ENCODE measurements around the gene EHBP1L1. TPM values are rescaled to one million over a fixed set of nuclear protein-coding genes. Genes with fewer than 3 reads are reported as not detected.
A peak's percentile ranks its signal among the peaks of the same experiment; 100 is the strongest.

EHBP1L1 gene
- total and polyA plus RNA-seq, 4 donors, result 1.1 to 120 (median 10.0) TPM

- TF ChIP-seq RAD21 (IDR thresholded peaks at IDR 0.05), result peak in 1 of 2 donors; percentile 12
- TF ChIP-seq FOXA2 (IDR thresholded peaks at IDR 0.05), result no peak
- TF ChIP-seq GABPA (IDR thresholded peaks at IDR 0.05 in 1 of 2, conservative IDR thresholded peaks at IDR 0.05 in 1 of 2), result no peak
- no peak for TF ChIP-seq YY1 (IDR thresholded peaks at IDR 0.05)
- TF ChIP-seq RXRA (IDR thresholded peaks at IDR 0.05), result peak; percentile 30 to 60
- no peak for TF ChIP-seq EGR1 (IDR thresholded peaks at IDR 0.05; ENCODE audit: low read depth in 2 of 2)
- TF ChIP-seq ATF3 (IDR thresholded peaks at IDR 0.05), result no peak
These were observed 43.3 kb upstream of the EHBP1L1 start (continued) for GRCh38 chr11:65532388-65533064.

- peaks cover 11 to 41% (median 28%) of the 10 kb centered on the region in 4 donors for H3K36me3 ChIP-seq (ENCODE audit: control insufficient read depth in 4 of 4, insufficient read depth in 3 of 4, low read depth in 1 of 4, low read length in 3 of 4)
- TF ChIP-seq RXRA (IDR thresholded peaks at IDR 0.05), result no peak
- TF ChIP-seq, protein P1, sequence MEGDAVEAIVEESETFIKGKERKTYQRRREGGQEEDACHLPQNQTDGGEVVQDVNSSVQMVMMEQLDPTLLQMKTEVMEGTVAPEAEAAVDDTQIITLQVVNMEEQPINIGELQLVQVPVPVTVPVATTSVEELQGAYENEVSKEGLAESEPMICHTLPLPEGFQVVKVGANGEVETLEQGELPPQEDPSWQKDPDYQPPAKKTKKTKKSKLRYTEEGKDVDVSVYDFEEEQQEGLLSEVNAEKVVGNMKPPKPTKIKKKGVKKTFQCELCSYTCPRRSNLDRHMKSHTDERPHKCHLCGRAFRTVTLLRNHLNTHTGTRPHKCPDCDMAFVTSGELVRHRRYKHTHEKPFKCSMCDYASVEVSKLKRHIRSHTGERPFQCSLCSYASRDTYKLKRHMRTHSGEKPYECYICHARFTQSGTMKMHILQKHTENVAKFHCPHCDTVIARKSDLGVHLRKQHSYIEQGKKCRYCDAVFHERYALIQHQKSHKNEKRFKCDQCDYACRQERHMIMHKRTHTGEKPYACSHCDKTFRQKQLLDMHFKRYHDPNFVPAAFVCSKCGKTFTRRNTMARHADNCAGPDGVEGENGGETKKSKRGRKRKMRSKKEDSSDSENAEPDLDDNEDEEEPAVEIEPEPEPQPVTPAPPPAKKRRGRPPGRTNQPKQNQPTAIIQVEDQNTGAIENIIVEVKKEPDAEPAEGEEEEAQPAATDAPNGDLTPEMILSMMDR (IDR thresholded peaks at IDR 0.05; ENCODE audit: low read depth, low read length, missing input control), result no peak
- no peak for TF ChIP-seq FOXA1 (IDR thresholded peaks at IDR 0.05)
- TF ChIP-seq HNF4A (conservative IDR thresholded peaks at IDR 0.05), result no peak
- no peak for TF ChIP-seq ATF3 (IDR thresholded peaks at IDR 0.05)
- no peak for TF ChIP-seq EGR1 (IDR thresholded peaks at IDR 0.05; ENCODE audit: low read depth in 2 of 2)
- no peak for TF ChIP-seq SP1 (IDR thresholded peaks at IDR 0.05)
- TF ChIP-seq MAX (IDR thresholded peaks at IDR 0.05), result no peak
- no peak for TF ChIP-seq RAD21 (IDR thresholded peaks at IDR 0.05)
- TF ChIP-seq HNF4G (IDR thresholded peaks at IDR 0.05), result no peak
- TF ChIP-seq GABPA (IDR thresholded peaks at IDR 0.05 in 1 of 2, conservative IDR thresholded peaks at IDR 0.05 in 1 of 2), result no peak
- TF ChIP-seq, protein P2, sequence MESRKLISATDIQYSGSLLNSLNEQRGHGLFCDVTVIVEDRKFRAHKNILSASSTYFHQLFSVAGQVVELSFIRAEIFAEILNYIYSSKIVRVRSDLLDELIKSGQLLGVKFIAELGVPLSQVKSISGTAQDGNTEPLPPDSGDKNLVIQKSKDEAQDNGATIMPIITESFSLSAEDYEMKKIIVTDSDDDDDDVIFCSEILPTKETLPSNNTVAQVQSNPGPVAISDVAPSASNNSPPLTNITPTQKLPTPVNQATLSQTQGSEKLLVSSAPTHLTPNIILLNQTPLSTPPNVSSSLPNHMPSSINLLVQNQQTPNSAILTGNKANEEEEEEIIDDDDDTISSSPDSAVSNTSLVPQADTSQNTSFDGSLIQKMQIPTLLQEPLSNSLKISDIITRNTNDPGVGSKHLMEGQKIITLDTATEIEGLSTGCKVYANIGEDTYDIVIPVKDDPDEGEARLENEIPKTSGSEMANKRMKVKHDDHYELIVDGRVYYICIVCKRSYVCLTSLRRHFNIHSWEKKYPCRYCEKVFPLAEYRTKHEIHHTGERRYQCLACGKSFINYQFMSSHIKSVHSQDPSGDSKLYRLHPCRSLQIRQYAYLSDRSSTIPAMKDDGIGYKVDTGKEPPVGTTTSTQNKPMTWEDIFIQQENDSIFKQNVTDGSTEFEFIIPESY (IDR thresholded peaks at IDR 0.05), result no peak
- no peak for TF ChIP-seq TAF1 (conservative IDR thresholded peaks at IDR 0.05)
- TF ChIP-seq FOXA2 (IDR thresholded peaks at IDR 0.05), result no peak
- no peak for TF ChIP-seq YY1 (IDR thresholded peaks at IDR 0.05)
- TF ChIP-seq NR2F2 (IDR thresholded peaks at IDR 0.05), result no peak
- TF ChIP-seq REST (IDR thresholded peaks at IDR 0.05), result no peak
- no peak for TF ChIP-seq JUND (IDR thresholded peaks at IDR 0.05)
These were observed 40.8 kb upstream of the EHBP1L1 start for GRCh38 chr11:65535102-65535501.

More at GRCh38 chr11:65535102-65535501, 40.8 kb upstream of the EHBP1L1 start:
- no peaks in the 10 kb centered on the region for H3K27me3 ChIP-seq (ENCODE audit: control insufficient read depth in 4 of 4, insufficient read depth in 4 of 4, low read length in 3 of 4)
- no peak for DNase-seq (ENCODE audit: low spot score)
- peaks cover 7 to 33% (median 22%) of the 10 kb centered on the region in 4 donors for H3K4me1 ChIP-seq (ENCODE audit: control insufficient read depth in 4 of 4, insufficient read depth in 4 of 4, low read length in 3 of 4)
- H3K27ac ChIP-seq (ENCODE audit: low read depth in 1 of 2, low read length in 2 of 2), result no peak overlapping the region
- no peak overlapping the region for H3K4me3 ChIP-seq (ENCODE audit: low read depth in 1 of 3, low read length in 3 of 3)
- no peak overlapping the region for H3K9ac ChIP-seq (ENCODE audit: low read depth in 1 of 2, low read length in 2 of 2)
- H3K9me3 ChIP-seq (ENCODE audit: control insufficient read depth in 4 of 4, low read length in 3 of 4), result no peaks in the 10 kb centered on the region
- 93% methylated on average over 9 of the region's 9 CpGs for WGBS

Data from liver (tissue), 9 donors.